ENCODE results near the gene ESYT2. TPM values are rescaled to one million over a fixed set of nuclear protein-coding genes. Genes with fewer than 3 reads are reported as not detected.

ESYT2 gene
- total and polyA plus RNA-seq, 9 of the 15 experiments (the other 6 are each of a cell fraction or from before 2014, with no cell fraction given), result 5.8 to 86.9 (median 64.7) TPM

DNA sequence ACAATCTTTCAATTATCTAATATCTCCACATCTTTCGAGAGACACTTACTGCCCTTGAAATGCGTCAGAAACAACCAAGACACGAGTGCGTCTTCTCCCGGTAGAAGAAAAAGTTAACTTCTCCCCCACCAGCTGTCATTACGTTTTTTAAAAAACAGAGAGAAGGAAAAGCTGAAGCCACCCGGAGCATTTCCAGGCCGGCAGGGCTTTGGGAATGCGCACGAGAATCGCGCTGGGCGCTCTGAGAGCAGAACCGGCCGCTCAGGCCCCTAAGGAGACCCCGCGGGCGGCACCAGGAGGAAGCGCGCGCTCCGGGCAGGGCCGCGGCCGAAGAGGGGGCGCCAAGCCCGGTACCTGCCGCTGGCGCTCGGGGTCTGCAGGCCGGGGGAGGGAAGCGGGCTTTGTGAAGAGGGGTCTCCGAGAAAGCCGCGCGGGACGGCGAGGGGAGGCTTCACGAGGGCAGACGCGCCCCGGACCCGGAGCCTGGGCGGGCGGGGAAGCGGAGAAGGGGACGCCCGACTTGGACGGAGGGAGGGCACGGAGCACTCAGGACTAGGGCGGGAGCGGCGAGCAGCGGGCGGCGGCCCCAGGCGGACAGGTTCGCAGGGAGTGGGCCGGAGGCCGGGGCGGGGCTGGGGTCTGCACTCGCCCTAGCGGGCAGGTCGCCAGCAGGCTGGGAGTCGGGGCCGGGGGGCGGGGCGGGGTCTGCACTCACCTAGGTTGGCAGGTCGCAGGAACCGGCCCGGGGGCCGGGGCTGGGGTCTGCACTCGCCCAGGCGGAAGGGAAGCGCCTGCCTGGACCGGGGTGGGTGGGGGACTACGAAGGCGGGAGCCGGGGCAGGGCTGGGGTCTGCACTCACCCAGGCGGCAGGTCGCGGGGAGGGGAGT is 932 bp downstream of the ESYT2 start (continued):
- TF ChIP-seq, protein P1, sequence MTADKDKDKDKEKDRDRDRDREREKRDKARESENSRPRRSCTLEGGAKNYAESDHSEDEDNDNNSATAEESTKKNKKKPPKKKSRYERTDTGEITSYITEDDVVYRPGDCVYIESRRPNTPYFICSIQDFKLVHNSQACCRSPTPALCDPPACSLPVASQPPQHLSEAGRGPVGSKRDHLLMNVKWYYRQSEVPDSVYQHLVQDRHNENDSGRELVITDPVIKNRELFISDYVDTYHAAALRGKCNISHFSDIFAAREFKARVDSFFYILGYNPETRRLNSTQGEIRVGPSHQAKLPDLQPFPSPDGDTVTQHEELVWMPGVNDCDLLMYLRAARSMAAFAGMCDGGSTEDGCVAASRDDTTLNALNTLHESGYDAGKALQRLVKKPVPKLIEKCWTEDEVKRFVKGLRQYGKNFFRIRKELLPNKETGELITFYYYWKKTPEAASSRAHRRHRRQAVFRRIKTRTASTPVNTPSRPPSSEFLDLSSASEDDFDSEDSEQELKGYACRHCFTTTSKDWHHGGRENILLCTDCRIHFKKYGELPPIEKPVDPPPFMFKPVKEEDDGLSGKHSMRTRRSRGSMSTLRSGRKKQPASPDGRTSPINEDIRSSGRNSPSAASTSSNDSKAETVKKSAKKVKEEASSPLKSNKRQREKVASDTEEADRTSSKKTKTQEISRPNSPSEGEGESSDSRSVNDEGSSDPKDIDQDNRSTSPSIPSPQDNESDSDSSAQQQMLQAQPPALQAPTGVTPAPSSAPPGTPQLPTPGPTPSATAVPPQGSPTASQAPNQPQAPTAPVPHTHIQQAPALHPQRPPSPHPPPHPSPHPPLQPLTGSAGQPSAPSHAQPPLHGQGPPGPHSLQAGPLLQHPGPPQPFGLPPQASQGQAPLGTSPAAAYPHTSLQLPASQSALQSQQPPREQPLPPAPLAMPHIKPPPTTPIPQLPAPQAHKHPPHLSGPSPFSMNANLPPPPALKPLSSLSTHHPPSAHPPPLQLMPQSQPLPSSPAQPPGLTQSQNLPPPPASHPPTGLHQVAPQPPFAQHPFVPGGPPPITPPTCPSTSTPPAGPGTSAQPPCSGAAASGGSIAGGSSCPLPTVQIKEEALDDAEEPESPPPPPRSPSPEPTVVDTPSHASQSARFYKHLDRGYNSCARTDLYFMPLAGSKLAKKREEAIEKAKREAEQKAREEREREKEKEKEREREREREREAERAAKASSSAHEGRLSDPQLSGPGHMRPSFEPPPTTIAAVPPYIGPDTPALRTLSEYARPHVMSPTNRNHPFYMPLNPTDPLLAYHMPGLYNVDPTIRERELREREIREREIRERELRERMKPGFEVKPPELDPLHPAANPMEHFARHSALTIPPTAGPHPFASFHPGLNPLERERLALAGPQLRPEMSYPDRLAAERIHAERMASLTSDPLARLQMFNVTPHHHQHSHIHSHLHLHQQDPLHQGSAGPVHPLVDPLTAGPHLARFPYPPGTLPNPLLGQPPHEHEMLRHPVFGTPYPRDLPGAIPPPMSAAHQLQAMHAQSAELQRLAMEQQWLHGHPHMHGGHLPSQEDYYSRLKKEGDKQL (CRISPR knock-in tag; IDR thresholded peaks at IDR 0.05; ENCODE audit: borderline replicate concordance), result 0 out of 2 replicates have a peak, but pooled peaks have one; percentile 96
- TF ChIP-seq ZNF444 (CRISPR knock-in tag; IDR thresholded peaks at IDR 0.05) (no peak), SIRT6 (IDR thresholded peaks at IDR 0.05; ENCODE audit: low read depth, low read length) (no peak), CSDE1 (IDR thresholded peaks at IDR 0.05) (no peak), RBM15 (IDR thresholded peaks at IDR 0.05; ENCODE audit: insufficient read depth, low read length) (no peak), OTX1 (CRISPR knock-in tag; IDR thresholded peaks at IDR 0.05) (no peak), FOSL1 (tag; conservative IDR thresholded peaks at IDR 0.05) (no peak), ZNF311 (CRISPR knock-in tag; IDR thresholded peaks at IDR 0.05) (no peak), SLC30A9 (CRISPR knock-in tag; IDR thresholded peaks at IDR 0.05) (no peak), SRSF7 (optimal IDR thresholded peaks at IDR 0.05; ENCODE audit: low read depth, low read length) (no peak), ZNF174 (CRISPR knock-in tag; IDR thresholded peaks at IDR 0.05) (no peak), TGIF2 (CRISPR knock-in tag; IDR thresholded peaks at IDR 0.05) (peak; percentile 82), CREM (IDR thresholded peaks at IDR 0.05; ENCODE audit: low read depth) (no peak)
- TF ChIP-seq, protein P2, sequence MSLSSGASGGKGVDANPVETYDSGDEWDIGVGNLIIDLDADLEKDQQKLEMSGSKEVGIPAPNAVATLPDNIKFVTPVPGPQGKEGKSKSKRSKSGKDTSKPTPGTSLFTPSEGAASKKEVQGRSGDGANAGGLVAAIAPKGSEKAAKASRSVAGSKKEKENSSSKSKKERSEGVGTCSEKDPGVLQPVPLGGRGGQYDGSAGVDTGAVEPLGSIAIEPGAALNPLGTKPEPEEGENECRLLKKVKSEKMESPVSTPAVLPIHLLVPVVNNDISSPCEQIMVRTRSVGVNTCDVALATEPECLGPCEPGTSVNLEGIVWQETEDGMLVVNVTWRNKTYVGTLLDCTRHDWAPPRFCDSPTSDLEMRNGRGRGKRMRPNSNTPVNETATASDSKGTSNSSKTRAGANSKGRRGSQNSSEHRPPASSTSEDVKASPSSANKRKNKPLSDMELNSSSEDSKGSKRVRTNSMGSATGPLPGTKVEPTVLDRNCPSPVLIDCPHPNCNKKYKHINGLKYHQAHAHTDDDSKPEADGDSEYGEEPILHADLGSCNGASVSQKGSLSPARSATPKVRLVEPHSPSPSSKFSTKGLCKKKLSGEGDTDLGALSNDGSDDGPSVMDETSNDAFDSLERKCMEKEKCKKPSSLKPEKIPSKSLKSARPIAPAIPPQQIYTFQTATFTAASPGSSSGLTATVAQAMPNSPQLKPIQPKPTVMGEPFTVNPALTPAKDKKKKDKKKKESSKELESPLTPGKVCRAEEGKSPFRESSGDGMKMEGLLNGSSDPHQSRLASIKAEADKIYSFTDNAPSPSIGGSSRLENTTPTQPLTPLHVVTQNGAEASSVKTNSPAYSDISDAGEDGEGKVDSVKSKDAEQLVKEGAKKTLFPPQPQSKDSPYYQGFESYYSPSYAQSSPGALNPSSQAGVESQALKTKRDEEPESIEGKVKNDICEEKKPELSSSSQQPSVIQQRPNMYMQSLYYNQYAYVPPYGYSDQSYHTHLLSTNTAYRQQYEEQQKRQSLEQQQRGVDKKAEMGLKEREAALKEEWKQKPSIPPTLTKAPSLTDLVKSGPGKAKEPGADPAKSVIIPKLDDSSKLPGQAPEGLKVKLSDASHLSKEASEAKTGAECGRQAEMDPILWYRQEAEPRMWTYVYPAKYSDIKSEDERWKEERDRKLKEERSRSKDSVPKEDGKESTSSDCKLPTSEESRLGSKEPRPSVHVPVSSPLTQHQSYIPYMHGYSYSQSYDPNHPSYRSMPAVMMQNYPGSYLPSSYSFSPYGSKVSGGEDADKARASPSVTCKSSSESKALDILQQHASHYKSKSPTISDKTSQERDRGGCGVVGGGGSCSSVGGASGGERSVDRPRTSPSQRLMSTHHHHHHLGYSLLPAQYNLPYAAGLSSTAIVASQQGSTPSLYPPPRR (CRISPR knock-in tag; IDR thresholded peaks at IDR 0.05; ENCODE audit: borderline replicate concordance), result no peak
- TF ChIP-seq, protein P3, sequence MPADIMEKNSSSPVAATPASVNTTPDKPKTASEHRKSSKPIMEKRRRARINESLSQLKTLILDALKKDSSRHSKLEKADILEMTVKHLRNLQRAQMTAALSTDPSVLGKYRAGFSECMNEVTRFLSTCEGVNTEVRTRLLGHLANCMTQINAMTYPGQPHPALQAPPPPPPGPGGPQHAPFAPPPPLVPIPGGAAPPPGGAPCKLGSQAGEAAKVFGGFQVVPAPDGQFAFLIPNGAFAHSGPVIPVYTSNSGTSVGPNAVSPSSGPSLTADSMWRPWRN (IDR thresholded peaks at IDR 0.05; ENCODE audit: low read depth), result no peak

All from K562 (cell line).